GM12892 (cell line): ENCODE data around the gene MMP24OS.

Source experiments
- POLR2A ChIP-seq: IDR thresholded peaks from 2 replicates; pipeline ENCODE4 v1.6.1; 2011; ENCODE audit warnings: low read depth, low read length, control low read depth
- POLR2AphosphoS5 ChIP-seq: IDR thresholded peaks from 2 replicates; pipeline ENCODE4 v1.6.1; 2011; ENCODE audit warnings: low read depth, low read length, control low read depth
- TAF1 ChIP-seq: IDR thresholded peaks from 2 replicates; pipeline ENCODE4 v1.6.1; 2011; ENCODE audit warnings: low read depth, mild to moderate bottlenecking, control low read depth, low read length, borderline replicate concordance

- TF ChIP-seq TAF1 (no peak), POLR2A (no peak), POLR2AphosphoS5 (no peak)
These were observed 39.8 kb downstream of the MMP24OS start for GRCh38 chr20:35238170-35238569.
